WTC11 (cell line): ENCODE measurements around the gene CLN5.

ENCODE experiments used
- ATF2 ChIP-seq: sonication (generic); formaldehyde crosslinking; IDR thresholded peaks from 2 replicates; pipeline ENCODE4 v1.8.1; 2022; ENCODE audit warnings: low read depth, missing genetic modification reagents, borderline replicate concordance
- CTCF ChIP-seq: fragments of 200-600 bp; IDR thresholded peaks from 2 replicates; pipeline ENCODE4 v1.8.0; 2022; ENCODE audit warnings: antibody characterized with exemption
- E2F4 ChIP-seq: sonication (generic); formaldehyde crosslinking; IDR thresholded peaks from 2 replicates; pipeline ENCODE4 v1.8.1; 2022; ENCODE audit warnings: low read depth, mild to moderate bottlenecking, moderate library complexity, missing genetic modification reagents, borderline replicate concordance
- ELF4 ChIP-seq: sonication (generic); formaldehyde crosslinking; IDR thresholded peaks from 2 replicates; pipeline ENCODE4 v1.8.1; 2022; ENCODE audit warnings: low read depth, mild to moderate bottlenecking, moderate library complexity, missing genetic modification reagents
- FOXP1 ChIP-seq: sonication (generic); formaldehyde crosslinking; IDR thresholded peaks from 2 replicates; pipeline ENCODE4 v1.8.0; 2022; ENCODE audit warnings: missing genetic modification reagents, mild to moderate bottlenecking, moderate library complexity, borderline replicate concordance
- IRF2 ChIP-seq: sonication (generic); formaldehyde crosslinking; IDR thresholded peaks from 2 replicates; pipeline ENCODE4 v1.8.0; 2022; ENCODE audit warnings: low read depth, missing genetic modification reagents, borderline replicate concordance
- SP1 ChIP-seq: sonication (generic); formaldehyde crosslinking; conservative IDR thresholded peaks from 2 replicates; pipeline ENCODE4 v1.8.1; 2022; ENCODE audit warnings: missing genetic modification reagents
- ZBTB21 ChIP-seq: sonication (generic); formaldehyde crosslinking; IDR thresholded peaks from 2 replicates; pipeline ENCODE4 v1.8.1; 2023; ENCODE audit warnings: mild to moderate bottlenecking, missing genetic modification reagents, borderline replicate concordance
- ZMAT4 ChIP-seq: fragments of 250-450 bp; sonication (Bioruptor Pico); IDR thresholded peaks from 2 replicates; pipeline ENCODE4 v1.9.0; 2021; ENCODE audit warnings: mild to moderate bottlenecking
- ZNF121 ChIP-seq: sonication (generic); formaldehyde crosslinking; IDR thresholded peaks from 2 replicates; pipeline ENCODE4 v1.8.0; 2023; ENCODE audit warnings: missing genetic modification reagents
- TF ChIP-seq, protein P1 (sequence below): sonication (generic); formaldehyde crosslinking; IDR thresholded peaks from 2 replicates; pipeline ENCODE4 v1.8.1; 2022; ENCODE audit warnings: missing genetic modification reagents, borderline replicate concordance
- TF ChIP-seq, protein P2 (sequence below): sonication (generic); formaldehyde crosslinking; IDR thresholded peaks from 2 replicates; pipeline ENCODE4 v1.8.1; 2023; ENCODE audit warnings: mild to moderate bottlenecking, moderate library complexity, missing genetic modification reagents
- TF ChIP-seq, protein P3 (sequence below): sonication (generic); formaldehyde crosslinking; IDR thresholded peaks from 2 replicates; pipeline ENCODE4 v1.8.0; 2022; ENCODE audit warnings: mild to moderate bottlenecking, missing genetic modification reagents
- TF ChIP-seq, protein P4 (sequence below): sonication (generic); formaldehyde crosslinking; IDR thresholded peaks from 2 replicates; pipeline ENCODE4 v1.8.1; 2023; ENCODE audit warnings: mild to moderate bottlenecking, missing genetic modification reagents

GRCh38 chr13:77048681-77049080 is 56.8 kb downstream of the CLN5 start:
- TF ChIP-seq, protein P1, sequence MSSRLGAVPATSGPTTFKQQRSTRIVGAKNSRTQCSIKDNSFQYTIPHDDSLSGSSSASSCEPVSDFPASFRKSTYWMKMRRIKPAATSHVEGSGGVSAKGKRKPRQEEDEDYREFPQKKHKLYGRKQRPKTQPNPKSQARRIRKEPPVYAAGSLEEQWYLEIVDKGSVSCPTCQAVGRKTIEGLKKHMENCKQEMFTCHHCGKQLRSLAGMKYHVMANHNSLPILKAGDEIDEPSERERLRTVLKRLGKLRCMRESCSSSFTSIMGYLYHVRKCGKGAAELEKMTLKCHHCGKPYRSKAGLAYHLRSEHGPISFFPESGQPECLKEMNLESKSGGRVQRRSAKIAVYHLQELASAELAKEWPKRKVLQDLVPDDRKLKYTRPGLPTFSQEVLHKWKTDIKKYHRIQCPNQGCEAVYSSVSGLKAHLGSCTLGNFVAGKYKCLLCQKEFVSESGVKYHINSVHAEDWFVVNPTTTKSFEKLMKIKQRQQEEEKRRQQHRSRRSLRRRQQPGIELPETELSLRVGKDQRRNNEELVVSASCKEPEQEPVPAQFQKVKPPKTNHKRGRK (CRISPR knock-in tag): no peak
- TF ChIP-seq SP1 (no peak), FOXP1 (no peak), ZBTB21 (no peak), CTCF (no peak), ATF2 (CRISPR knock-in tag) (no peak), ELF4 (CRISPR knock-in tag) (no peak), IRF2 (CRISPR knock-in tag) (no peak), ZMAT4 (CRISPR knock-in tag) (no peak), ZNF121 (no peak), E2F4 (CRISPR knock-in tag) (no peak)
- TF ChIP-seq, protein P2, sequence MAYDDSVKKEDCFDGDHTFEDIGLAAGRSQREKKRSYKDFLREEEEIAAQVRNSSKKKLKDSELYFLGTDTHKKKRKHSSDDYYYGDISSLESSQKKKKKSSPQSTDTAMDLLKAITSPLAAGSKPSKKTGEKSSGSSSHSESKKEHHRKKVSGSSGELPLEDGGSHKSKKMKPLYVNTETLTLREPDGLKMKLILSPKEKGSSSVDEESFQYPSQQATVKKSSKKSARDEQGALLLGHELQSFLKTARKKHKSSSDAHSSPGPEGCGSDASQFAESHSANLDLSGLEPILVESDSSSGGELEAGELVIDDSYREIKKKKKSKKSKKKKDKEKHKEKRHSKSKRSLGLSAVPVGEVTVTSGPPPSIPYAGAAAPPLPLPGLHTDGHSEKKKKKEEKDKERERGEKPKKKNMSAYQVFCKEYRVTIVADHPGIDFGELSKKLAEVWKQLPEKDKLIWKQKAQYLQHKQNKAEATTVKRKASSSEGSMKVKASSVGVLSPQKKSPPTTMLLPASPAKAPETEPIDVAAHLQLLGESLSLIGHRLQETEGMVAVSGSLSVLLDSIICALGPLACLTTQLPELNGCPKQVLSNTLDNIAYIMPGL (CRISPR knock-in tag): no peak
- TF ChIP-seq, protein P3, sequence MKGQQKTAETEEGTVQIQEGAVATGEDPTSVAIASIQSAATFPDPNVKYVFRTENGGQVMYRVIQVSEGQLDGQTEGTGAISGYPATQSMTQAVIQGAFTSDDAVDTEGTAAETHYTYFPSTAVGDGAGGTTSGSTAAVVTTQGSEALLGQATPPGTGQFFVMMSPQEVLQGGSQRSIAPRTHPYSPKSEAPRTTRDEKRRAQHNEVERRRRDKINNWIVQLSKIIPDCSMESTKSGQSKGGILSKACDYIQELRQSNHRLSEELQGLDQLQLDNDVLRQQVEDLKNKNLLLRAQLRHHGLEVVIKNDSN (CRISPR knock-in tag): no peak
- TF ChIP-seq, protein P4, sequence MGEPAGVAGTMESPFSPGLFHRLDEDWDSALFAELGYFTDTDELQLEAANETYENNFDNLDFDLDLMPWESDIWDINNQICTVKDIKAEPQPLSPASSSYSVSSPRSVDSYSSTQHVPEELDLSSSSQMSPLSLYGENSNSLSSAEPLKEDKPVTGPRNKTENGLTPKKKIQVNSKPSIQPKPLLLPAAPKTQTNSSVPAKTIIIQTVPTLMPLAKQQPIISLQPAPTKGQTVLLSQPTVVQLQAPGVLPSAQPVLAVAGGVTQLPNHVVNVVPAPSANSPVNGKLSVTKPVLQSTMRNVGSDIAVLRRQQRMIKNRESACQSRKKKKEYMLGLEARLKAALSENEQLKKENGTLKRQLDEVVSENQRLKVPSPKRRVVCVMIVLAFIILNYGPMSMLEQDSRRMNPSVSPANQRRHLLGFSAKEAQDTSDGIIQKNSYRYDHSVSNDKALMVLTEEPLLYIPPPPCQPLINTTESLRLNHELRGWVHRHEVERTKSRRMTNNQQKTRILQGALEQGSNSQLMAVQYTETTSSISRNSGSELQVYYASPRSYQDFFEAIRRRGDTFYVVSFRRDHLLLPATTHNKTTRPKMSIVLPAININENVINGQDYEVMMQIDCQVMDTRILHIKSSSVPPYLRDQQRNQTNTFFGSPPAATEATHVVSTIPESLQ: no peak
